ENCODE results near the gene BCL7C. TPM values are rescaled to one million over a fixed set of nuclear protein-coding genes. Genes with fewer than 3 reads are reported as not detected.
A peak's percentile ranks its signal among the peaks of the same experiment; 100 is the strongest.

The BCL7C gene
- total RNA-seq, 2 experiments from 2014 or later: 21.8 to 23.6 TPM

- CTCF ChIA-PET: interaction anchor here (0.7 to 5.6 kb wide), 51 partner anchors 9 to 229 kb away, joined by 3 to 120 read pairs (median 5); partner anchors contain the start of genes BCL7C, CTF1, ORAI3 and ZNF646
- peak overlapping the region; percentile 9 for H3K4me3 Mint-ChIP-seq
- no peaks in the 10 kb centered on the region for H3K9me3 Mint-ChIP-seq
- peak; percentile 89 for TF ChIP-seq CTCF (IDR thresholded peaks at IDR 0.05)
- H3K27me3 Mint-ChIP-seq: no peaks in the 10 kb centered on the region
- POLR2A ChIA-PET: interaction anchor here (0.6 to 1.8 kb wide), 13 partner anchors 10 to 68 kb away, joined by 3 to 6 read pairs (median 3); no protein-coding TSS in a partner anchor
- H3K4me1 Mint-ChIP-seq (ENCODE audit: low read depth): peaks cover 13% of the 10 kb centered on the region
- DNase-seq (peak; percentile 83), ATAC-seq (peak; percentile 97)
- H3K27ac Mint-ChIP-seq: peak overlapping the region; percentile 51
- intact Hi-C loops (cut with micrococcal nuclease): loop anchor here (1.0 kb wide), 1 partner anchor 76 kb away; no protein-coding TSS in a partner anchor
- H3K36me3 Mint-ChIP-seq (ENCODE audit: low read depth): no peaks in the 10 kb centered on the region
These were observed 49.0 kb downstream of the BCL7C start for GRCh38 chr16:30844671-30845449.

- Mint-ChIP-seq H3K36me3 (ENCODE audit: low read depth) (no peaks in the 10 kb centered on the region), H3K4me3 (no peak overlapping the region), H3K9me3 (no peaks in the 10 kb centered on the region), H3K27ac (peak overlapping the region; percentile 11), H3K27me3 (no peaks in the 10 kb centered on the region), H3K4me1 (ENCODE audit: low read depth) (peaks cover 13% of the 10 kb centered on the region)
- TF ChIP-seq CTCF (IDR thresholded peaks at IDR 0.05): no peak
- ChIA-PET CTCF (interaction anchor here (0.9 to 5.6 kb wide), 46 partner anchors 9 to 221 kb away, joined by 3 to 120 read pairs (median 5); partner anchors contain the start of genes BCL7C, CTF1 and ORAI3), POLR2A (interaction anchor here (0.7 to 1.8 kb wide), 6 partner anchors 30 to 58 kb away, joined by 3 to 6 read pairs (median 4); no protein-coding TSS in a partner anchor)
- DNase-seq (no peak), ATAC-seq (no peak)
- intact Hi-C loops (cut with micrococcal nuclease): loop anchor here (1.0 kb wide), 1 partner anchor 77 kb away; no protein-coding TSS in a partner anchor
These were observed 49.6 kb downstream of the BCL7C start for GRCh38 chr16:30844346-30844670.

- Mint-ChIP-seq H3K36me3 (ENCODE audit: low read depth) (no peaks in the 10 kb centered on the region), H3K4me3 (no peak overlapping the region), H3K27ac (no peak overlapping the region), H3K9me3 (no peaks in the 10 kb centered on the region), H3K27me3 (no peaks in the 10 kb centered on the region), H3K4me1 (ENCODE audit: low read depth) (peaks cover 13% of the 10 kb centered on the region)
- ChIA-PET CTCF (interaction anchor here (1.4 to 5.6 kb wide), 18 partner anchors 10 to 153 kb away, joined by 3 to 120 read pairs (median 10); no protein-coding TSS in a partner anchor), POLR2A (no interaction called here)
- DNase-seq (no peak), ATAC-seq (no peak)
- intact Hi-C loops (cut with micrococcal nuclease): no loop called here
- no peak for TF ChIP-seq CTCF (IDR thresholded peaks at IDR 0.05)
These were observed 50.4 kb downstream of the BCL7C start for GRCh38 chr16:30843501-30843900.

GRCh38 chr16:30842971-30843370 is 50.9 kb downstream of the BCL7C start:
- no peak for ATAC-seq
- no peak overlapping the region for H3K4me3 Mint-ChIP-seq
- DNase-seq: no peak
- no peak for TF ChIP-seq CTCF (IDR thresholded peaks at IDR 0.05)
- no peak overlapping the region for H3K27ac Mint-ChIP-seq
- CTCF ChIA-PET: interaction anchor here (1.5 to 5.3 kb wide), 7 partner anchors 10 to 75 kb away, joined by 4 to 120 read pairs (median 24); no protein-coding TSS in a partner anchor
- intact Hi-C loops (cut with micrococcal nuclease): no loop called here
- peaks cover 13% of the 10 kb centered on the region for H3K4me1 Mint-ChIP-seq (ENCODE audit: low read depth)
- POLR2A ChIA-PET: no interaction called here
- no peaks in the 10 kb centered on the region for H3K9me3 Mint-ChIP-seq
- no peaks in the 10 kb centered on the region for H3K36me3 Mint-ChIP-seq (ENCODE audit: low read depth)
- no peaks in the 10 kb centered on the region for H3K27me3 Mint-ChIP-seq

GRCh38 chr16:30841332-30841731 is 52.5 kb downstream of the BCL7C start:
- Mint-ChIP-seq H3K9me3 (no peaks in the 10 kb centered on the region), H3K36me3 (ENCODE audit: low read depth) (no peaks in the 10 kb centered on the region), H3K27ac (no peak overlapping the region), H3K4me3 (no peak overlapping the region), H3K27me3 (no peaks in the 10 kb centered on the region), H3K4me1 (ENCODE audit: low read depth) (peaks cover 13% of the 10 kb centered on the region)
- POLR2A ChIA-PET: no interaction called here
- DNase-seq (no peak), ATAC-seq (no peak)
- CTCF ChIA-PET: interaction anchor here (0.9 to 1.6 kb wide), 5 partner anchors 29 to 80 kb away, joined by 3 read pairs; no protein-coding TSS in a partner anchor
- TF ChIP-seq CTCF (IDR thresholded peaks at IDR 0.05): no peak
- intact Hi-C loops (cut with micrococcal nuclease): no loop called here

Data from activated CD8-positive, alpha-beta T cell treated with anti-CD3 and anti-CD28 coated beads for 36 hours (primary cell).